Trophoblast cell (in vitro differentiated cells and primary cell): ENCODE measurements around the gene ATAD5.

Experiments
- DNase-seq, 2 donors: peaks; one replicate each; pipeline ENCODE4 v3.0.0-alpha.2; 2016
- H2AFZ ChIP-seq: 2 replicates; pipeline ENCODE4 v1.6.1; 2013; ENCODE audit warnings: low read length, moderate library complexity, mild to moderate bottlenecking; ENCODE audit not compliant: insufficient read depth, poor library complexity
- H2AK5ac ChIP-seq: 2 replicates; pipeline ENCODE4 v1.6.1; 2013; ENCODE audit warnings: mild to moderate bottlenecking, low read length
- H2BK120ac ChIP-seq: 2 replicates; pipeline ENCODE4 v1.6.1; 2013; ENCODE audit warnings: low read length, mild to moderate bottlenecking, moderate library complexity; ENCODE audit not compliant: insufficient read depth, poor library complexity
- H2BK12ac ChIP-seq: 2 replicates; pipeline ENCODE4 v1.6.1; 2013; ENCODE audit warnings: mild to moderate bottlenecking, low read length, moderate library complexity
- H2BK5ac ChIP-seq: 2 replicates; pipeline ENCODE4 v1.6.1; 2013; ENCODE audit warnings: low read length, low read depth, moderate library complexity, mild to moderate bottlenecking; ENCODE audit not compliant: poor library complexity
- H3K14ac ChIP-seq: 2 replicates; pipeline ENCODE4 v1.6.1; 2013; ENCODE audit warnings: mild to moderate bottlenecking, low read length
- H3K18ac ChIP-seq: 2 replicates; pipeline ENCODE4 v1.6.1; 2013; ENCODE audit warnings: mild to moderate bottlenecking, low read length
- H3K23ac ChIP-seq: 2 replicates; pipeline ENCODE4 v1.6.1; 2013; ENCODE audit warnings: low read length
- H3K27ac ChIP-seq: 2 replicates; pipeline ENCODE4 v1.5.1; 2013; ENCODE audit warnings: low read depth, mild to moderate bottlenecking, inconsistent platforms, low read length, moderate library complexity
- H3K27me3 ChIP-seq: 2 replicates; pipeline ENCODE4 v1.6.1; 2013; ENCODE audit warnings: inconsistent platforms, mild to moderate bottlenecking, low read length, moderate library complexity; ENCODE audit not compliant: insufficient read depth
- H3K36me3 ChIP-seq, 2 experiments: 1 replicate in 1 of 2; 2 replicates in 1 of 2; pipeline ENCODE4 v1.6.1; 2013; ENCODE audit warnings: low read length in 2 of 2, mild to moderate bottlenecking in 2 of 2, moderate library complexity in 1 of 2; ENCODE audit not compliant: insufficient read depth in 2 of 2, control insufficient read depth in 1 of 2
- H3K4ac ChIP-seq: 2 replicates; pipeline ENCODE4 v1.6.1; 2013; ENCODE audit warnings: low read depth, mild to moderate bottlenecking, low read length, moderate library complexity
- H3K4me1 ChIP-seq, 2 experiments: 1 replicate in 1 of 2; 2 replicates in 1 of 2; pipeline ENCODE4 v1.6.1; 2013; ENCODE audit warnings: low read length in 2 of 2, mild to moderate bottlenecking in 2 of 2, moderate library complexity in 1 of 2; ENCODE audit not compliant: insufficient read depth in 2 of 2, control insufficient read depth in 1 of 2
- H3K4me2 ChIP-seq: 2 replicates; pipeline ENCODE4 v1.6.1; 2013; ENCODE audit warnings: inconsistent platforms, mild to moderate bottlenecking, low read length, moderate library complexity
- H3K4me3 ChIP-seq: 2 replicates; pipeline ENCODE4 v1.5.1; 2013; ENCODE audit warnings: mild to moderate bottlenecking, low read depth, low read length, inconsistent platforms
- H3K79me1 ChIP-seq: one replicate; pipeline ENCODE4 v1.6.1; 2013; ENCODE audit warnings: low read length
- H3K79me2 ChIP-seq: 2 replicates; pipeline ENCODE4 v1.6.1; 2013; ENCODE audit warnings: low read length, mild to moderate bottlenecking; ENCODE audit not compliant: control insufficient read depth, insufficient read depth, poor library complexity
- H3K9ac ChIP-seq: 2 replicates; pipeline ENCODE4 v1.6.1; 2013; ENCODE audit warnings: mild to moderate bottlenecking, low read length
- H3K9me3 ChIP-seq: 2 replicates; pipeline ENCODE4 v1.6.1; 2013; ENCODE audit warnings: low read depth, mild to moderate bottlenecking, control low read depth, inconsistent platforms, low read length; ENCODE audit not compliant: insufficient read depth
- H4K12ac ChIP-seq: 2 replicates; pipeline ENCODE4 v1.6.1; 2013; ENCODE audit warnings: low read depth, mild to moderate bottlenecking, low read length, moderate library complexity
- H4K8ac ChIP-seq: 2 replicates; pipeline ENCODE4 v1.6.1; 2013; ENCODE audit warnings: low read depth, mild to moderate bottlenecking, low read length, moderate library complexity
- H4K91ac ChIP-seq: one replicate; pipeline ENCODE4 v1.6.1; 2013; ENCODE audit warnings: low read depth, mild to moderate bottlenecking, low read length, moderate library complexity
- WGBS: extraction: QIAGEN DNeasy Blood & Tissue Kit; methylation state at CpG from one replicate; pipeline ENCODE4 v1.1.7; 2013; ENCODE audit warnings: missing lambda C conversion rate; ENCODE audit not compliant: insufficient read length, insufficient coverage; ENCODE audit errors: extremely low coverage; 5-methylcytosine and 5-hydroxymethylcytosine counted together

Gene ATAD5

DNA sequence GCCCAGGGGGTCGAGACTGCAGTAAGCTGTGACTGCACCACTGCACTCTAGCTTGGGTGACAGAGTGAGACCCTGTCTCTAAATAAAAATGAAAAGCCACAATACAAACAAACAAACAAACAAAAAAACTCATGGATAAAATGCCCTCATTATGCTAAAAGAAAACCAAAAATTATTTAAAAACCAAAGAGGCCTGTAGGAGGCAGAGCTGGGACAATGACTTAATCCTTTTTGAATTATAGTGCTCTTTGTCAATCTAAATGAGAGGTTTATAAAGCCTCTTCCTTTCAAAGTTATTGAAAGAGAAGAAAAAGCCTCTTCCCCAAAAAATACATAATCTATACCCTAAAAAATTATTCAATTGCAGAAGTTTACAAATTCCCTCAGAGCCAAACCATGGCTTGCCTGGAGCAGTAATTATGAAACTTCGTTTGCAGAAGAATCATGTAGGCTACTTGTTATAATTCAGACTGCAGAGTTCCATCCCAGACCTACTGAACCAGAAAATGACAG, 25.8 kb upstream of the ATAD5 start:
- H2AFZ ChIP-seq = no peak overlapping the region
- H4K91ac ChIP-seq = no peak overlapping the region
- no peaks in the 10 kb centered on the region for H3K79me1 ChIP-seq
- H3K36me3 ChIP-seq = peaks cover 18 to 22% of the 10 kb centered on the region in 2 experiments
- H3K27me3 ChIP-seq = no peaks in the 10 kb centered on the region
- no peaks in the 10 kb centered on the region for H3K4me1 ChIP-seq
- H3K23ac ChIP-seq = no peak overlapping the region
- H2AK5ac ChIP-seq = no peak overlapping the region
- H4K8ac ChIP-seq = no peak overlapping the region
- H3K4ac ChIP-seq = no peak overlapping the region
- no peak overlapping the region for H3K14ac ChIP-seq
- H2BK12ac ChIP-seq = no peak overlapping the region
- no peak overlapping the region for H3K4me3 ChIP-seq
- H3K9ac ChIP-seq = no peak overlapping the region
- no CpG with 5 or more reads among the region's 2 CpGs for WGBS
- no peaks in the 10 kb centered on the region for H3K9me3 ChIP-seq
- no peak overlapping the region for H3K27ac ChIP-seq
- no peak overlapping the region for H2BK5ac ChIP-seq
- no peak overlapping the region for H3K4me2 ChIP-seq
- H4K12ac ChIP-seq = no peak overlapping the region
- no peak overlapping the region for H2BK120ac ChIP-seq
- H3K18ac ChIP-seq = no peak overlapping the region
- H3K79me2 ChIP-seq = peaks cover 2% of the 10 kb centered on the region
- DNase-seq = no peak

- no CpG with 5 or more reads among the region's 1 CpG for WGBS
- H3K18ac ChIP-seq = no peak overlapping the region
- no peak overlapping the region for H2BK5ac ChIP-seq
- H2AFZ ChIP-seq = no peak overlapping the region
- H4K91ac ChIP-seq = no peak overlapping the region
- H3K4me3 ChIP-seq = no peak overlapping the region
- H4K12ac ChIP-seq = no peak overlapping the region
- H2BK12ac ChIP-seq = no peak overlapping the region
- H3K4ac ChIP-seq = no peak overlapping the region
- no peaks in the 10 kb centered on the region for H3K27me3 ChIP-seq
- H3K4me1 ChIP-seq = no peaks in the 10 kb centered on the region
- no peak overlapping the region for H3K4me2 ChIP-seq
- peaks cover 13 to 16% of the 10 kb centered on the region in 2 experiments for H3K36me3 ChIP-seq
- DNase-seq = no peak
- H3K79me2 ChIP-seq = peaks cover 2% of the 10 kb centered on the region
- no peak overlapping the region for H2AK5ac ChIP-seq
- no peak overlapping the region for H2BK120ac ChIP-seq
- H3K23ac ChIP-seq = no peak overlapping the region
- no peak overlapping the region for H3K14ac ChIP-seq
- no peaks in the 10 kb centered on the region for H3K9me3 ChIP-seq
- no peak overlapping the region for H3K27ac ChIP-seq
- H3K79me1 ChIP-seq = no peaks in the 10 kb centered on the region
- H3K9ac ChIP-seq = no peak overlapping the region
- H4K8ac ChIP-seq = no peak overlapping the region
Measured at GRCh38 chr17:30807896-30808295, 23.9 kb upstream of the ATAD5 start.

- no peak for DNase-seq
- Histone ChIP-seq H4K12ac (no peak overlapping the region), H3K36me3 (peaks cover 5 to 14% of the 10 kb centered on the region in 2 experiments), H3K9me3 (no peaks in the 10 kb centered on the region), H3K23ac (no peak overlapping the region), H3K4me2 (no peak overlapping the region), H3K4me3 (no peak overlapping the region), H4K91ac (no peak overlapping the region), H4K8ac (no peak overlapping the region), H3K4me1 (peaks cover 0 to under 1% of the 10 kb centered on the region in 2 experiments), H3K79me2 (peaks cover 2% of the 10 kb centered on the region), H3K4ac (no peak overlapping the region), H3K27ac (no peak overlapping the region), H3K79me1 (no peaks in the 10 kb centered on the region), H3K9ac (no peak overlapping the region), H2AFZ (no peak overlapping the region), H3K27me3 (no peaks in the 10 kb centered on the region), H3K18ac (no peak overlapping the region), H2BK120ac (no peak overlapping the region), H2BK5ac (no peak overlapping the region), H2BK12ac (no peak overlapping the region), H3K14ac (no peak overlapping the region), H2AK5ac (no peak overlapping the region)
- no CpG with 5 or more reads among the region's 9 CpGs for WGBS
Measured at GRCh38 chr17:30808785-30809286, 22.9 kb upstream of the ATAD5 start.

- Histone ChIP-seq H3K18ac (no peak overlapping the region), H2AFZ (no peak overlapping the region), H3K36me3 (peaks cover 5 to 12% of the 10 kb centered on the region in 2 experiments), H3K23ac (no peak overlapping the region), H3K27me3 (no peaks in the 10 kb centered on the region), H3K14ac (no peak overlapping the region), H2AK5ac (no peak overlapping the region), H2BK12ac (no peak overlapping the region), H3K27ac (no peak overlapping the region), H3K4me1 (peaks cover 0 to 5% of the 10 kb centered on the region in 2 experiments), H4K91ac (no peak overlapping the region), H2BK120ac (no peak overlapping the region), H3K79me2 (peaks cover 2% of the 10 kb centered on the region), H3K79me1 (peaks cover 2% of the 10 kb centered on the region), H3K9me3 (no peaks in the 10 kb centered on the region), H4K8ac (no peak overlapping the region), H3K4me2 (no peak overlapping the region), H2BK5ac (no peak overlapping the region), H3K4me3 (no peak overlapping the region), H4K12ac (no peak overlapping the region), H3K4ac (no peak overlapping the region), H3K9ac (no peak overlapping the region)
- no peak for DNase-seq
- WGBS = no CpG with 5 or more reads among the region's 6 CpGs
Measured at GRCh38 chr17:30809867-30810266, 21.9 kb upstream of the ATAD5 start.
